ENCODE measurements around the gene SSUH2. TPM values are rescaled to one million over a fixed set of nuclear protein-coding genes. Genes with fewer than 3 reads are reported as not detected.

SSUH2 gene
- total and polyA plus RNA-seq, 2 experiments from 2014 or later, result 0.73 to 2.3 TPM

- TF ChIP-seq ZNF462 (CRISPR knock-in tag; IDR thresholded peaks at IDR 0.05) (no peak), JUNB (IDR thresholded peaks at IDR 0.05; ENCODE audit: unreplicated experiment) (no peak)
These were observed 18.6 kb downstream of the SSUH2 start (continued) for GRCh38 chr3:8625991-8626390.

- no peaks in the 10 kb centered on the region for H3K4me1 ChIP-seq (ENCODE audit: insufficient read depth)
- H3K27ac ChIP-seq (ENCODE audit: low read depth), result no peak overlapping the region
- DNase-seq (ENCODE audit: low spot score) (no peak), ATAC-seq (no peak)
- Mint-ChIP-seq H3K27me3 (ENCODE audit: insufficient read depth, low read depth, poor library complexity) (peaks cover 9% of the 10 kb centered on the region), H3K36me3 (ENCODE audit: low read depth) (no peaks in the 10 kb centered on the region; the same call in 2 of the 3 replicates), H3K27ac (no peak overlapping the region), H3K4me1 (peaks cover 12% of the 10 kb centered on the region; the same call in 2 of the 3 replicates), H3K9me3 (no peaks in the 10 kb centered on the region; the same call in 2 of the 3 replicates), H3K4me3 (no peak overlapping the region)
- no peak overlapping the region for H3K4me3 ChIP-seq
- no peaks in the 10 kb centered on the region for H3K27me3 ChIP-seq (ENCODE audit: insufficient read depth)
- no peaks in the 10 kb centered on the region for H4K20me1 ChIP-seq (replicated peaks; ENCODE audit: insufficient read depth)
- no peak overlapping the region for H3K4me2 ChIP-seq
- no peaks in the 10 kb centered on the region for H3K9me2 ChIP-seq (ENCODE audit: insufficient read depth)
- no peak overlapping the region for H2AFZ ChIP-seq
- no peaks in the 10 kb centered on the region for H3K36me3 ChIP-seq (ENCODE audit: insufficient read depth)
- TF ChIP-seq JUNB (IDR thresholded peaks at IDR 0.05; ENCODE audit: unreplicated experiment), result no peak
- TF ChIP-seq EZH2 (IDR thresholded peaks at IDR 0.05; ENCODE audit: low read depth, unreplicated experiment), result no peak
- no peak for TF ChIP-seq EZH2phosphoT487 (IDR thresholded peaks at IDR 0.05; ENCODE audit: unreplicated experiment)
- TF ChIP-seq ZNF114 (CRISPR knock-in tag; IDR thresholded peaks at IDR 0.05), result no peak
- TF ChIP-seq ZNF331 (CRISPR knock-in tag; IDR thresholded peaks at IDR 0.05; ENCODE audit: low read depth), result no peak
- TF ChIP-seq, protein P1, sequence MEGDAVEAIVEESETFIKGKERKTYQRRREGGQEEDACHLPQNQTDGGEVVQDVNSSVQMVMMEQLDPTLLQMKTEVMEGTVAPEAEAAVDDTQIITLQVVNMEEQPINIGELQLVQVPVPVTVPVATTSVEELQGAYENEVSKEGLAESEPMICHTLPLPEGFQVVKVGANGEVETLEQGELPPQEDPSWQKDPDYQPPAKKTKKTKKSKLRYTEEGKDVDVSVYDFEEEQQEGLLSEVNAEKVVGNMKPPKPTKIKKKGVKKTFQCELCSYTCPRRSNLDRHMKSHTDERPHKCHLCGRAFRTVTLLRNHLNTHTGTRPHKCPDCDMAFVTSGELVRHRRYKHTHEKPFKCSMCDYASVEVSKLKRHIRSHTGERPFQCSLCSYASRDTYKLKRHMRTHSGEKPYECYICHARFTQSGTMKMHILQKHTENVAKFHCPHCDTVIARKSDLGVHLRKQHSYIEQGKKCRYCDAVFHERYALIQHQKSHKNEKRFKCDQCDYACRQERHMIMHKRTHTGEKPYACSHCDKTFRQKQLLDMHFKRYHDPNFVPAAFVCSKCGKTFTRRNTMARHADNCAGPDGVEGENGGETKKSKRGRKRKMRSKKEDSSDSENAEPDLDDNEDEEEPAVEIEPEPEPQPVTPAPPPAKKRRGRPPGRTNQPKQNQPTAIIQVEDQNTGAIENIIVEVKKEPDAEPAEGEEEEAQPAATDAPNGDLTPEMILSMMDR (conservative IDR thresholded peaks at IDR 0.05; ENCODE audit: low read depth in 2 of 2), result no peak
- no peak for TF ChIP-seq STAT1 (IDR thresholded peaks at IDR 0.05; ENCODE audit: unreplicated experiment)
- no peaks in the 10 kb centered on the region for H3F3A ChIP-seq (replicated peaks; ENCODE audit: low read depth)
- no peaks in the 10 kb centered on the region for H3K79me2 ChIP-seq (replicated peaks; ENCODE audit: insufficient read depth)
These were observed 20.0 kb downstream of the SSUH2 start for GRCh38 chr3:8624612-8625011.
